Measurements from ENCODE around the gene RNASE8.

The RNASE8 gene

DNA sequence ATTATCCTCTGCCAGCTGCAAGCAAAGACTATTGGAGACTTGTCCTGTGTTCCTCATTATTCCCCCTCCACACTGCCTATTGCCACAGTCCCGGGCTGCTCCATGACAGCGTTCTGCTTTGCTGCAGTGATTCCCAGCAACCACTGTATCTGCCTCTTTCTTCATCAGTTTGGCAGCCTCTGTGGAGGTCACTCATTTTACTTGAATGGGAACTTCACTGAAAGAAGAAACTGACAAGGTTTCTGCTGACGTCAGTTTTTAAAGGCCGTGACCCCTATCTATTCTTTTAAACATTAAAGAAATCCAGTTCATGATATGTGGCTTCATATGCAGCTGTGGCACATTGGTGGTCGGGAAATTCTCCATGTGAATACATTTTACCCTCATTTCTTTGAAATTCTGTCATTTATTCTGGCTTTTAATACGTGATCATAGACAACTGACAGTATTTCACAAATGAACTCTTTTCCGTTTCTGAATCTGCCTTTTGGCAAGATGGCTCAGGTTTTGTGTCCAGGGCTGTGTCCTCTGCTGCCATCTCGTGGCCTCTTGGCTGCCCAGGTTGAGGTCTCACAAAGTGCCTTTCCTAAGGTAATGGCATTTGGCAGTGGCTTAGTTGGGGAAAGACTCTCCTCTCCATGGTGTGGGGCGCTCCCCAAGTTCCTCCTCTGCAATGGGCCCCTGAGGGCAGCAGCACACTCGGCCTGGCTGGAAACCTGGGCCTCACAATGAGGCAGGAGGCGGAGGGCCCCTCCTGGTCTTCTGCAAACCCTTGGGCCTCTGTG lies 49.1 kb downstream of the RNASE8 start:
- TF ChIP-seq, protein P1, sequence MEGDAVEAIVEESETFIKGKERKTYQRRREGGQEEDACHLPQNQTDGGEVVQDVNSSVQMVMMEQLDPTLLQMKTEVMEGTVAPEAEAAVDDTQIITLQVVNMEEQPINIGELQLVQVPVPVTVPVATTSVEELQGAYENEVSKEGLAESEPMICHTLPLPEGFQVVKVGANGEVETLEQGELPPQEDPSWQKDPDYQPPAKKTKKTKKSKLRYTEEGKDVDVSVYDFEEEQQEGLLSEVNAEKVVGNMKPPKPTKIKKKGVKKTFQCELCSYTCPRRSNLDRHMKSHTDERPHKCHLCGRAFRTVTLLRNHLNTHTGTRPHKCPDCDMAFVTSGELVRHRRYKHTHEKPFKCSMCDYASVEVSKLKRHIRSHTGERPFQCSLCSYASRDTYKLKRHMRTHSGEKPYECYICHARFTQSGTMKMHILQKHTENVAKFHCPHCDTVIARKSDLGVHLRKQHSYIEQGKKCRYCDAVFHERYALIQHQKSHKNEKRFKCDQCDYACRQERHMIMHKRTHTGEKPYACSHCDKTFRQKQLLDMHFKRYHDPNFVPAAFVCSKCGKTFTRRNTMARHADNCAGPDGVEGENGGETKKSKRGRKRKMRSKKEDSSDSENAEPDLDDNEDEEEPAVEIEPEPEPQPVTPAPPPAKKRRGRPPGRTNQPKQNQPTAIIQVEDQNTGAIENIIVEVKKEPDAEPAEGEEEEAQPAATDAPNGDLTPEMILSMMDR (conservative IDR thresholded peaks at IDR 0.05; ENCODE audit: low read depth): peak; percentile 93
- CTCF ChIA-PET: interaction anchor here (0.6 to 6.9 kb wide), 6 partner anchors 10 to 44 kb away, joined by 3 to 72 read pairs (median 4); partner anchors contain the start of gene ARHGEF40
- POLR2A ChIA-PET (ENCODE audit: low non-redundant PET): interaction anchor here (0.7 kb wide), 1 partner anchor 402 kb away, joined by 6 read pairs; no protein-coding TSS in a partner anchor
- H3K27ac ChIP-seq: peak overlapping the region; percentile 94
- DNase-seq (ENCODE audit: low spot score): peak; percentile 57

DNA sequence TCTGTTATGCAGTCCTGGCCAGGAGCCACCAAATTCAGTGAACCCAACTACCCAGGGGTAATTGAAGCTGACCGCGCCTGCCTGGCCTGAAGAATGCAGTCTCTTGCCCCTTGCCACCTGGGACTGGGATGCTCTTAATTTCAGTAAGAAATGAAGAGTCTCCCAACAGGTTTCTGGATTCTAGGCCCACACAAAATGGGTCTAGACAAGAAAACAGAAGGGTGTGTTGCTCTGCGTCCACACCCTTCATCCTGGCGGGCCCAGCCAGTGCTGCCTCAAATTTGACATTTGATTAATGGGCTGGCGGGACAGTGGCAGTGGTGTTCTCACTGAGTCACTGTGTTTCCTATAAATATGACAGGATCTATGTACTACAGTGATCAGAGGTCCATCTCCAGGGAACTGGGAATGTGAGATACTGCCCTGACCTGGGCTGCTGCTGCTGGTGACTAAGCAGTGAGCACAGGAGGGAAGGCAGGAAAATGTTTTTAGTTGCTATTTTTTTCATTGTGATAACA lies 49.7 kb downstream of the RNASE8 start:
- POLR2A ChIA-PET (ENCODE audit: low non-redundant PET): interaction anchor here (0.7 kb wide), 1 partner anchor 403 kb away, joined by 6 read pairs; no protein-coding TSS in a partner anchor

More for the DNA sequence above, 49.7 kb downstream of the RNASE8 start:
- DNase-seq (ENCODE audit: low spot score): peak; percentile 46
- CTCF ChIA-PET: interaction anchor here (0.6 to 6.9 kb wide), 4 partner anchors 10 to 40 kb away, joined by 3 to 72 read pairs (median 4); no protein-coding TSS in a partner anchor
- peak overlapping the region; percentile 94 for H3K27ac ChIP-seq
- TF ChIP-seq, protein P1 (conservative IDR thresholded peaks at IDR 0.05; ENCODE audit: low read depth): no peak

All from RWPE1 (cell line).